Activated CD4-positive, alpha-beta T cell treated with anti-CD3 and anti-CD28 coated beads, Interleukin-2, Interleukin-6, amounts not matched to agents 100 ng/mL and 50 ng/mL, durations not matched to agents 16 hours and 8 hours (primary cell): ENCODE results near the gene KCNK7.

Experiments
- DNase-seq: peaks from one replicate; pipeline ENCODE4 v3.0.0-alpha.2; 2020

KCNK7 gene

DNA sequence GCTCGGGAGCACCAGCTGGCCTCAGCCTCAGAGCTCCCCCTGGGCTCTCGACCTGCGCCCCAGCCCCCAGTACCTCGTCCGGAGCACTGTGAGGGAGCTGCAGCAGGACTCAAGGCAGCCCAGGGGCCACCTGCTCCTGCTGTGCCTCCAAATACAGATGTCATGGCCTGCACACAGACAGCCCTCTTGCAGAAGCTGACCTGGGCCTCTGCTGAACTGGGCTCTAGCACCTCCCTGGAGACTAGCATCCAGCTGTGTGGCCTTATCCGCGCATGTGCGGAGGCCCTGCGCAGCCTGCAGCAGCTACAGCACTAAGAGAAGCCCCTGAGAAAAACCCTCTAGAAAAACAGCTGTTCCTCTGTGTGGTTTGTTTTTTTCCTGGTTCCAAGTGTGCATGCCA, 24.2 kb downstream of the KCNK7 start:
- no peak for DNase-seq

DNA sequence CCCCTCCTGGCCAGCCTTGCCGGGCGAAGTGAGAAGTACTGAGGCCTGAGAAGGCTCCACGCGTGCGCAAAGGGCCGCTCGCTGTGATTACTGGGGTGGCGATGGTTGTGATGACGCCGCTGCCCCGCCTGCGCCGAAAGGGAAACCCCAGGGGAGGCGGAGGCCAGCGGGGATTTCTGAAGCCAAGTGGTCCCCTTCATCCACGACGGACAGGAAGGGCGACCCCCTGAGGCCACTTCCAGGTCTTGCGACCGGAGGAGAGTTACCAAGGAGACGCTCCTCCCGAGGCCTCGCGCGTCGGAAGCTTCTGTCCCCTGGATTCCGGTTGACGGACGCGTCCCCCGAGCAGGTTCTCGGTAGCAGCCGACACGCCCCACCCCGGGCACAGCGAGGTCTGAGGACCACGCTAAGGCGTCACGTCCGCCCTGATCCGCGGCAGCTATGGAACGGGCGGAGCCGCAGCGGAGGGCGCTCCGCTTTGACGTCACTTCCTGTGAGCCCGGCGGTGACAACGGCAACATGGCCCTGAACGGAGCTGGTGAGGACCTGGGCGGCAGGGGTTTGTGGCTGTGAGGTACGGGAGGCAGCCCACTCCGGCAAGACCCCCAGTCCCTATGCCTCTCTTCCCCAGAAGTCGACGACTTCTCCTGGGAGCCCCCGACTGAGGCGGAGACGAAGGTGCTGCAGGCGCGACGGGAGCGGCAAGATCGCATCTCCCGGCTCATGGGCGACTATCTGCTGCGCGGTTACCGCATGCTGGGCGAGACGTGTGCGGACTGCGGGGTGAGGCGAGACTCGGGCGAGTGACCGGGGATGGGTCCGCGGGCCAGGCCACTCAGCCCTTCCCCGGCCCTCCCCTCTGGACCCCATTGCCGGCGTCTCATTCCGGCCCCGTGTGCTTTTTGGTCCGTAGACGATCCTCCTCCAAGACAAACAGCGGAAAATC, 25.4 kb downstream of the KCNK7 start, which contains the start of gene ZNRD2:
Gene ZNRD2, plus strand, starts transcription at position 505 of the 946 bp plus-strand sequence. Its CDS starts 15 bp downstream, at position 520.
- peak; percentile 99 for DNase-seq

DNA sequence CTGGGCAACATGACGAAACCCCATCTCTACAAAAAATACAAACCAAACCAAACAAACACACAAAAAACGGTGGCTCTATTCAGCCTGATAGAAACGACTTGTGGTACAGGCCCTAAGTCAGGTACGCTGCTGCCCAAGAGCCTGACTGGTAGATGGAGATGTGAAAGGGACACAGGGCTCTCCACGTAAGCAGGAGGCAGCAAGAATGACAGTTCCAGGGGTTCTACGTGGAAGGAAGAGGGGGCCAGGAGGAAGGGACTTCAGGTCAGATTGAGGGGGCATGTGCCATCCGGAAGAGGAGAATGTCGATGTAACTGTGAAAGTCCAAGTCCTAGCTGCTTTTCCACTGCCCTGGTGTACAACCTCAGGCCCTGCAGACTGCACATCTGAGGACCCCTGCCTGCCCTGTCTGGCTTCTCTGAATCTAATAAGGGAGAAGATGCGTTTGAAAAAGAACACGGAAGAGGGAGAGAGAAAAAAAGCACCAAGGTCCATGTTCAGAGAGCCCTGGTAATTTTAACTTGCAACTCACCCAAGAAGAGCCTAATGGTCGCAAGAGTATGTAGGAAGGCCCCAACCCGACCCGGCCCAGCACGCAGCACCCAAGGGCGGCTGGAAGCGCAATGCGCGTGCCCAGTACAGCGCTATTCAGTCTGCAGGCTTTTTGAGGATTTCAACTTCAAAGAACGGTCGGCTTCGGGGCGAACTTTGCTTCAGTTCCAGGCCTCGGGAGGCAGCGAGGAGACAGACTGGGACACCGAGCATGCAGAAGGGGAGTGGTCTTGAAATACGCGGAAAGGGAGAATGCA, 26.2 kb downstream of the KCNK7 start:
- DNase-seq, result no peak

DNA sequence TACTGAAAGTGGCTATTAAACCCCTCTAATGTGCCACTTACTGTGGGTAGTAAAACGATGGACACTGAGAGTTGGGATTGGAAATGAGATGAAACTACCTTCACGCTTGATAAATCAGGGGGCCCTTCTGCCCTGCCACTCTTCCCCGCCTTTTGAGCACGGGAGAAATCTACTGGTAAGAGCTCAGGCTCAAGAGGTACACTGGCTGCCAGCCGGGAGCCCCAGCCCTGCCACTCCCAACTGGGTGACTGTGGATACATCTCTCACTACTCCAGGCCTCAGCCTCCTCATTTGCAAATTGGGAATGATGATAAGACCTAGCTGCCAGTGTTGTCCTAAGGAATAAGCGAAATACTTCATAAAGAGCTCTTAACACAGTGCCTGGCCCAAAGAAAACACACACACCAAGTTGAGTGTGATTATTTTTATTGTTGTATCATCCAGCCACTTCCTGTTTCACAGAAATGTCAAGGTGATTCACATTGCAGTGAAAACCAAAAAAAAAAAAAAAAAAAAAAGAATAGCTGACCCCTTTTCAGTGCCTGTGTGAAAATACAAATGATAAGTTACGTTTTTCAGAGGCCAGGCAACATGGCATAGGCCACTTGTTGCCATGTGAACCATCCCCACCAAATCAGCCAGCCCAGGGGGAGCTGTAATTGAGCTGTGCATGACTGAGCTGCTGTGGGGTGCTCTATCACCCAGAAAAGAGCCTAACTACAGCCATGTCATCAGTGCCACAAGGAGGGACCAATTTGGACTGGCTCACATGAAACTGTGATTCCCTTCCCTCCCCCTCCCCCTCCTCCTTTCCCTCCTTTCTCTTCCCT, 29.8 kb downstream of the KCNK7 start:
- DNase-seq, result peak; percentile 42

DNA sequence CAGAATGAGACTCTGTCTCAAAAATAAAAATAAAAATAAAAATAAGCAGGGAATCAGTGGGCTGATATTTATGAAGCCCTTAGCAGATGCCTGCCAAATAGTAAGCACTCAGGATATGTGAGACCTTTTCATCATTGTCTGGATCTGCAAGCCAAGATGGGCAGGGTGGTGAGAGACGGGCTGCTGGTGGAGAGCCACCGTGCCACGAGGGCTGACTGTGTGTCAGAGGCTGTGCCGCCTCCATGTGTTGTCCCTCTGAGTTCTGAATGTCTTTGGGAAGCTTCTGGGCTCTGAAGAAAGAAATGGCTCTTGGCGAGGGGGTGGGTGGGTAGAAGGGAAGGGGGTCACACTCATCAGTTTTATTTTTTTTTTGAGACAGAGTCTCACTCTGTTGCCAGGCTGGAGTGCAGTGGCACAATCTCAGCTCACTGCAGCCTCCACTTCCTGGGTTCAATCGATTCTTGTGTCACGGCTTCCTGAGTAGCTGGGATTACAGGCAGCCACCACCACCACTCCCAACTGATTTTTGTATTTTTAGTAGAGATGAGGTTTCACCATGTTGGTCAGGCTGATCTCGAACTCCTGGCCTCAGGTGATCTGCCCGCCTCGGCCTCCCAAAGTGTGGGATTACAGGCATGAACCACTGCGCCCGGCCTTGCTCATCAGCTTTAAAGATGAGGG, 30.6 kb downstream of the KCNK7 start:
- DNase-seq, result peak; percentile 27

DNA sequence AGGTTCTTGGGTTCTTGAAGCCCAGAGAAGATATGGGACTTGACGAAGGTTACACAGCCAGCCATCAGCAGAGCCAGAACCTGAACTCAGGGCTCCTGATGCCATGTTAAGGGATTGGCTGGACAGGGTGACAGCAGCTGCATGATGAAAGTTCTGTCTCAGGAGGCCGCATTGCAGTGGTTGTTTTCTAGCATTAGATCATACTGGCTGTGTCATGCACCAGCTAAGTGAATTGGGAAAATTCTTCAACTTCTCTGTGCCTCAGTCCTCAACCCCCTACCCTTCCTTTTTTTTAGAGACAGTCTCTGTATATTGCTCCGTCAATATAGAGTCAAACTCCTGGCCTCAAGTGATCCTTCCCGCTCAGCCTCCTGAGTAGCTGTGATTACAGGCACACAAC, 32.0 kb downstream of the KCNK7 start:
- no peak for DNase-seq

DNA sequence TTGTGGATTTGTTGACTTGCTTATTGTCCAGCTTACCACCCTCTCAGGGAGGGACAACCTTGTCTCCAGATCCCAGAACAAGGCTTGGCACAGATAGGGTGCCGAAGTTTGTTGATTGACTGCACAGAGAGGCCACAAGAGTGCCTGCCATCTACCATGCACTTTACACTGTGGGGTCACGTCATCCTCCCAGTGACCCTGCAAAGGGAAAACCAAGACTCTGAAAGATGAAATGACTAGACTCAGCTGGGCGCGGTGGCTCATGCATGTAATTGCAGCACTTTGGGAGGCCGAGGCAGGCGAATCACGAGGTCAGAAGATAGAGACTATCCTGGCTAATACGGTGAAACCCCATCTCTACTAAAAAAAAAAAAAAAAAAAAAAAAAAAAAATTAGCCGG, 32.8 kb downstream of the KCNK7 start:
- no peak for DNase-seq

DNA sequence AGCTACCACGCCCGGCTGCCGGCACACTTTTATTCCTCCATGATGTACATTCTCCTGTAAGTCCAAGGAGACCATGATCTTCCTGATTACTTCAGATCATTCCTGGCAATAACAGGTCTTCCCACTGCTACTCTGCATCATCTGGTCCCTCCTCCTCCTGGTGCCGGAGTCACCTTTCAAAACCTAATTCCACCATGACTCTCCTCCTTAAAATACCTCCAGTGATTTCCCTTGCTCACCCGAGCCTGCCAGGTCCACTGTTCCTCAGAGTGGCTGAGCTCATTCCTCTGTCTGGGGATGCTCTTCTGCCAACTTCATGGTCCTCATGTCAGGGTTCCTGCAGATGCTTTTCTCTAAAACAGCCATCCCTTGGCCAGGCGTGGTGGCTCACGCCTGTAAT, 33.6 kb downstream of the KCNK7 start:
- no peak for DNase-seq

DNA sequence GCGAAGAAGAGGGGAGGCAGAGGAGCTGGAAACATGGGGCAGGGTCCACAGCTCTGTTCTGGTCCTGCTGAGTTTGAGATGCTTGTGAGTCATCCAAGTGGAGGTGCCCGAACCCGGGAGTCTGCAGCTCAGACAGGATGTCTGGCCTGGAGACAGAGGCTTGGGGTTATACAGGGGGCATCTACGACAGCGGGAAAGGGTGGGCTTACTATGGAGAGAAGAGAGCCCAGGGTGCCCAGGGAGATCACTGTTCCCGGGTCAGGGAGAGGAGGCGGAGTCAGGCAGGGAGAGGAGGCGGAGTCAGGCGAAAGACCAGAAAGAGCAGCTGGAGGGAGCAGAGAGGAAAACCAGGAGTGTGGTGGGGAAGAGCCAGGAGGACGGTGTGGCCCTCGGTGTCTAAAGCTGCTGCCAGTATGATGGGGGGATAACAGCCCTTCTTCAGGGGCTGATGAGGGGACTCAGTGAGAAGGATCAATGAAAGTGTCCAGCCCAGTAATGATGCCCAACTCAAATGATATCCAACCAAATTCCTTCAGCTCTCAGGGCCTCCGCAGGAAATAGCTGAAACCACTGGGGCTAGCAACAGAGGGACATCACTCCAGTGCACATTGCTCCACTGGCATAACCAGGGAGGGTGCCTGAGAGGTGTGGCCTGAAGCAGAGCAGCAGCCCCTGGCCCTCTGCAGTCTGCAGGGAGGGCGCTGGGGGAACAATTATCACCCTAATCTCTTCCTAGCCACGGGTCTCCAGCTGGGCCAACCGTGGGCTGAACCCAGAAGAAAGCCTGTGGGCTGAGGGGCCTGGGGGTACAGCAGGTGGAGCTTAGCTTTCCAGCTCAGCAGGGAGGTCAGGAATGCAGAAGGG, 34.8 kb downstream of the KCNK7 start:
- no peak for DNase-seq

DNA sequence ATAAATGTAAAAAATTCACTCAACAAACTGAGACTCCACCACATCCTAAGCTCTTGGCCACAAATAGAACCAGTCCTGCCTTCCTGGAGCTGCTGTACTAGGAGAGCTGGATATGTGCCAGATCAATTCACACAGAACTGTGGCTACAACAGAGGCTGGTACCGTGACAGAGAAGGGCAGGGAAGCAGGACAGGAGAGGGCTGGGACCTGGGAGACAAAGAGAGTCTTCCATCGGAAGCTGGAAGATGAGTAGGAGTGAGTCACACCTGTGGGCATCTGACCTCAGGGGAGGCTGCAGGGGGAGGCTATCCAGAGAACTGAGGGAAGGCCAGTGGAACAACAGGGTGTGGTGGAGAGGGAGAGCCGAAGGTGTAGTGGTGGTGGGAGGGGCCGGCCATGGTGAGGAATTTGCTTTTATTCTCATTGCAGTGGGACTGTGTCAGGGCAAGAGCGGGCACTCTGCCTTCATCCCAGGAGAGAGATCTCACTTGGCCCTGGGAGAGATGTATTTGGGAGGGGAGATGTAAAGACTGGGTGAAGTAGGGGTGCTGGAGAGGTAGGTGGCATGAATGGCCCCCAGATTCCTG, 35.6 kb downstream of the KCNK7 start:
- DNase-seq, result no peak

DNA sequence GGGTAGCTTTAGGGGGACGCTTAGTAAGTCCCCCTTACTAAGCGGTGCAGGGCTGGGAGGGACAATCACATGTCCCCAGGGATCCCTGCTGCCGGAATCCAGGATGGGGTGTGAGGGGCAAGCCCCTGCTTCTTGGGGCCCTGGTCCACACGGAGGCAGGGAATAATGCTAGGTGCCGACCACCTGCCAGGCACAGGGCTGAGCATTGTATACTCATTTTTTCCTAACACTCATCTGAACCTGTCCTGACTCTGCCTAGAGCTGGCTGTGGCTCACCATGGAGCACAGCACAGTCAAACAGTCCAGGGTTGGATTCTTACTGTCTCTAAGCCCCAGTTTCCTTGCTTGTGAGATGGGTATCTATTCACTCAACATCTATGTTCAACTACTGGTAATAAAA, 36.1 kb downstream of the KCNK7 start:
- no peak for DNase-seq

DNA sequence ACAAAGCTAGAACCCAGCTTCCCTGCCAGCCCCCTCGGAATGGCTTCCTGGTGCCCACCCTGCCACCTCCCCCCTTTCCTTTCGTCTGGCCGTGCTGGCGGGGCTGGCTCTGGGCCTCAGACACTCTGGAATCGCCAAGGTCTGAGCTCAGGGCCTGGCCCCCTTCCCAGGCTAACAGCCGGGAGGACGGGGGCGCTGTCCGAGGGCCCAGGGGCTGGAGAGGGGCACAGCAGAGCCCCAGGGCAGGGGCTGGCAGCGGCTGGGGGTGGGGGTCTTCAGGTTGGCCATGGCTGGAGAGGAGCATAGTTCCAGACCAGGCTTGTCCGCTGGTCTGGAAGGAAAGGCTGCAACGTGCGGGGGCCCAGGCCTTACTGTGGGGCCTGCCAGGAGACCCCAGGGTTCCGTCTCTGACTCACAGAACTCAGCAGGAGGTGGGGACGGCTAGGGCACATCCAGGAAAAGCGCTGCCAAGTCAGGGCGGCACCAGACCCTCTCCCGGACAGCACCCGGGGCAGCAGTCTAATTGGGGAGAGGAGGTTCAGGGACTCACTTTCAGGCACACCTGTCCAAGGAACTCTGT, 36.6 kb downstream of the KCNK7 start:
- DNase-seq, result no peak

DNA sequence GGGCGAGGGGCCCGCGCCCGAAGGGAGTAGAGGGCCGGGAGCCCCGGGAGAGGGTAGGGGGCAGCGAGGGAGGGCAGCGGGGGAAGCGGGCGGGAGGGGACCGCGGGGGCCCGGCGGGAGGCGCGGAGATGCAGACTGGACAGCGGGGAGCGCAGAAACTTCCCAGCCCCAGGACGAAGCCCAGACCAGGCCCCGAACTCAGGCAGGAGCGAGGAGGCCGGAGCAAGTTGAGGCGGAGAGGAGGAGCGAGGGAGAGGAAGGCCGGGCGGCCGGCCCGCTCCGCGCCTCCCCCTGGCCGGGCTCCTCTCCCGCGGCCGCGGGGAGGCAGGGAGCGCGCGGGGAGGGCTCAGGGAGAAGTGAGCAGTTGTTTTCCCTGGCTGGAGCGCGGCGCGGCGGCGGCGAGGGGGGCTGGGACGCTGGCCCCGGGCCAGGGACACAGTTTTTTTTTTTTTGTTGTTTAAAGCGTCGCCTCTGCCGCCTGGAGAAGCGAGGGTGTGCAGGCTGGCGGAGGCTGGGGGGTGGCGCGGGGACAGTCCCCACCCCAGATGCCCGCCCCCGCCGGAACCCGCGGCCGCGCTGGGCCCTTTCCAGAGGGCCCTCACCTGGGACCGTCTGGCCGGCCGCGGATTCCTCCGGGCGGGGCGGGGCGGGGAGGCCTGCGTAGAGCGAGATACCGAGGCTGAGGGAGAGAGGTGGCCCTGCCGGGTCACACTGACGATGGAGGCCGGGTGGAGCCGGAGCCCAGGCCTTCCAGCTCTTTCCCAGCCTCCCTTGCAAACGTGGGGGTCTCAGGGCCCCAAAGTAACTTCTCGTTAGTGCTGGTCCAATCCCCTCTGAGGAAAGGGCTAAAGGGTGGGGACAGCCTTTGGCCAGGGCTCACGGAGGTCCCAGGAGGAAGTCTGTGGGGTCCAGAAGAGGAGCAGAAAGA, 37.3 kb downstream of the KCNK7 start, which contains the start of gene LTBP3:
Gene LTBP3, minus strand, starts transcription at position 358 of the 928 bp plus-strand sequence. CDS start 400 bp downstream, outside the sequence.
- peak; percentile 45 for DNase-seq

DNA sequence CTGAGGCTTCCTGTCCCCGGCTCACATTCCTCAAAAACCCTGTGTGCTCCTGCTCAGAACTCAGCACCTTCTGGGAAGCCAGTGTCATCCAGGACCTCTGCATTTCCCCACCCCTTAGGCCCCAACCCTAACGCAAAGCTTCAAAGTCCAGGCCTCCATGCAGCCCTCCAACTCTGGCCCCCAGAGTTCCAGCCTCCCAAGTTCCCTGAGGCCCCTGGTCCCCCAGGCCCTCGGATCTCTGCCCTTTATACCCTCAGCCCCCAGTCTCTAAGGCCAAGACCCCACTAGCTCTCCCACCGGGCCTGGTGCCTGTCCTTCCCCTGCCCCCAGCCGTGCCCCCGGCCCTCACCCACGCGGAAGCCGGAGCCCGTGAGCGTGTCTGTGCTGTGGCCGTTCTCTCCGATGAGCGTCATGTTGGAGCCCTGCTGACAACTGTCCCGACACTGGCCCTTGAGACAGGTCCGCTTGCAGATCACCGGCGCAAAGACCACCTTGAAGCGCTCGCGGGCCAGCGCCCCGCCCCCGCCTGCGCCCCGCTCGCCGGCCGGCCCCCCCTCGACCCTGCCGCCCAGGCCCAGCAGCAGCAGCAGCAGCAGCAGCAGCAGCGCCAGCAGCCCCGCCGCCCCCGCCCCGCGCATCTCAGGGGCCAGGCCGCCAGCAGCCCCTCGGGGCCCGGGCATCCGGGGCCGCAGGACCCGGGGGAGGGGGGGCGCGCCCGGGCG, 38.2 kb downstream of the KCNK7 start:
- no peak for DNase-seq

DNA sequence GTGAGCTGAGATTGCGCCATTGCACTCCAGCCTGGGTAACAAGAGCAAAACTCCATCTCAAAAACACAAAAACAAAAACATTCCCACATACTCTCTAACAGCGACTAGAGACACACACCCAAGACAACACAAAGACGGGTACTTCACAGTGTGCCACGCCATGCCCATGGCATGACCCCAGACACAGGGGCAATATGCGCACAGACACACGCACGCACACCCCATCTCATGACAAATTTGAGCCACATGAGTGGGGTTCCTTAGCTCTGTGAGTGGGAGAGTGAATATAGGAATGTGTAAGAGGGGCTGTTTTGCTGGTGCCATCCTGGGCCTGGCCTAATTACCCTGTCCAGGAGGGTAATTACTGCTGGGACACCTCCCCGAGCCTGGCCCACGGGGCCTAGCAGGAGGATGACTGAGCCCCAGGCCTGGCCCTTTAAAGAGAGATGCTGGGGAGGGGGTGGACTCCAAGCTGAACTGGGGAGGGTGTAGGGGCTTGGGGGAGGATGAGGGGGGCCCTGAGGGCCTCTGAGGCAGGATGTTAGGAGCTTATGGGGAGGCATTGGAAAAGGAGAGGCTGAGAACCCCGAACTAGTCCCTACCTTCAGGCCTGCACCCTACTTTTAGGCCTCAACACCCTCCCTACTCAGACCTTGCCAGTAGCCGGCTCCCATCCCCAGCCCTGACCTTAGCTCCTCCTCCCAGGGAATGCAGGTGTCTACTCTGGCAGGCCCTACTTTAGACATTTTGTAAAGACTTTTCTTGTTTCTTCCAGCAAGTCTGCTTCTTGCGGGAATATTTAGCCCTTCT, 38.9 kb downstream of the KCNK7 start:
- no peak for DNase-seq

DNA sequence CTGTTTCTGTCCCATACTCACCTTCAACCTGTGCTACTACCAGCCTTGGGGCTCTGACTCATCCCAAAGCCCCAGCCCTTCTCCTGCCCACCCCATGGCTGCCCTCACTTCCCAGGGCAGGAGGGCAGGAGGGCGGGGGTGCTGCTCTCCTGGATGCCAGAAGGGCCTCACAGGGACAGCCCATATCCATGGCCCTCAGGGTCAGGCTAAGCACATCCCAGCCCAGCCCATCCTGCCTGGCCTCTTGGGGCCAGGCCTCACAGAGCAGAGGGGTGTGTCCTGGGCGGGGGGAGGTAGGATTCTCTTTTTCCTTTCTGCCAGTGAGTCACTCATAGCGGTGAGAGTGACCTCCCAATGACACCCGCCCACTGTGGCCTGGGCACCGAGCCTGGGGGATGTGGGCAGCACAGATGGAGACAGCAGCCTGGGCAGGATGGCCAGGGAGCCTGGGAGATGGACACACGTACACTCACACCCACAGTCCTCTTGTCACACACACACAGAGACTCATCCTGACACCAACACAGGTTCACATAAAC, 39.8 kb downstream of the KCNK7 start:
- no peak for DNase-seq

DNA sequence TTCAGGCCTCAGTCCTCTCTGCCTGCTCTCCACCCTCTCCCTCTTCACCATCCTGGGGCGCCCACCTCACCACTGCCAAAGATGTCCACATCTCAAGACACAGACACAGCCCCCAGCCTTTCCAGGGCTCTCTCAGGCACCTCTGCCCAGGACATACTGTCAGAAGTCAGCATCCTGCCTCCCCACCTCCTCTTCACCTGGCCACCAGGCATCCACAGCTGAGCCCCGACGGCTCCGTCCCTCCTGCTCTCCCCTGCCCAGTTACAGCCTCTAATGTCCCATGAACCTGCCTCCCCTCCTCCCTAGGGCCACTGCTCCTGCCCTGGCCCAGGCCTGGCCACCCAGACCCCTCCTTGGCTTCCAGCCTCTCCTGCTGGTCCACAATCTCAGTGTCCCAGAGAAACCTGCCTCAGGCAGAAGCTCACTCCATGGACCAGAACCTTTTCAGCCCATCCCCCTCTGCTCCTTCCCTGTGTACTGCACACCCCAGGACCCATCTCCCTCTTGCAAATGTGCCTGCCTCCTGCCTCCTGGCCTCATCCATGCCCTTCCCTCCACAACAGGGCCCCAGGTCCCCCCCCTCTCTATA, 40.7 kb downstream of the KCNK7 start:
- DNase-seq, result no peak
